Kidney (tissue), 14 donors: Measurements from ENCODE around the gene GNB5. TPM values are rescaled to one million over a fixed set of nuclear protein-coding genes. Genes with fewer than 3 reads are reported as not detected.
A peak's percentile ranks its signal among the peaks of the same experiment; 100 is the strongest.

ENCODE experiments used
- DNase-seq, 5 donors: peaks; one replicate each; pipeline ENCODE4 v3.0.0-alpha.2; 2013 to 2020
- FAIRE-seq: peaks from 2 replicates; lab custom pipeline; 2012; peaks lifted over from hg19 to GRCh38; lab: Jason Lieb, UNC
- H3K27ac ChIP-seq, 2 donors: one replicate each; pipeline ENCODE4 v1.7.0; 2013; ENCODE audit warnings: low read depth in 2 of 2, low read length in 2 of 2, inconsistent platforms in 1 of 2
- H3K27me3 ChIP-seq: one replicate; pipeline ENCODE4 v1.7.1; 2013; ENCODE audit warnings: low read length, inconsistent platforms; ENCODE audit not compliant: control insufficient read depth, insufficient read depth
- H3K36me3 ChIP-seq, 3 donors: one replicate each; pipeline versions ENCODE4 v1.7.0 to v1.7.1; 2013; ENCODE audit warnings: low read length in 3 of 3, control low read depth in 1 of 3, inconsistent platforms in 1 of 3; ENCODE audit not compliant: insufficient read depth in 3 of 3, control insufficient read depth in 2 of 3
- H3K4me1 ChIP-seq, 3 donors: one replicate each; pipeline versions ENCODE4 v1.7.0 to v1.7.1; 2013; ENCODE audit warnings: low read length in 3 of 3, inconsistent platforms in 1 of 3, low read depth in 1 of 3; ENCODE audit not compliant: control insufficient read depth in 2 of 3, insufficient read depth in 2 of 3
- H3K4me3 ChIP-seq, 3 donors: one replicate each; pipeline versions ENCODE4 v1.7.0 to v1.8.1; 2013; ENCODE audit warnings: low read length in 3 of 3, control low read depth in 1 of 3, inconsistent platforms in 1 of 3
- H3K9ac ChIP-seq, 3 donors: one replicate each; pipeline versions ENCODE4 v1.7.0 to v1.7.1; 2013; ENCODE audit warnings: low read length in 3 of 3, control low read depth in 1 of 3, inconsistent platforms in 1 of 3
- H3K9me3 ChIP-seq, 3 donors: one replicate each; pipeline versions ENCODE4 v1.7.0 to v1.7.1; 2013; ENCODE audit warnings: low read length in 3 of 3, control low read depth in 1 of 3, inconsistent platforms in 1 of 3; ENCODE audit not compliant: control insufficient read depth in 2 of 3, insufficient read depth in 1 of 3
- CTCF ChIP-seq: IDR thresholded peaks from 3 replicates; pipeline ENCODE4 v1.5.1; 2012; ENCODE audit warnings: mild to moderate bottlenecking, moderate library complexity, borderline replicate concordance; ENCODE audit not compliant: insufficient read depth; ENCODE audit errors: extremely low read depth
- intact Hi-C: fragments of 100-400 bp; cut with DNase I; formaldehyde crosslinking; loops from one replicate; pipeline ENCODE4 v1.11.1; 2022
- polyA plus RNA-seq: library from polyadenylated mRNA; stranded (reverse); fragments of 350-450 nt; fragmentation: Illumina TruSeq; extraction: RNeasy Lipid Tissue Mini Kit (QIAGEN cat#74804); gene quantifications from one replicate; pipeline ENCODE4 v1.2.3, GENCODE V29; 2014; ENCODE audit warnings: low read depth, low replicate concordance; ENCODE audit not compliant: insufficient read depth
- total RNA-seq: library from RNA; stranded (reverse); fragmentation: NEBNext Ultra II Directional; extraction: Animal tissue kit (Norgen Biotek cat#: 25700); gene quantifications from one replicate; pipeline ENCODE4 v1.2.1, GENCODE V29; 2021
- donor health status: control.
- donor health status: control.
- donor health status: control.
- donor health status: control.
- donor health status: control.
- donor health status: DM: yes; HTN: yes; CAD: no.
- donor health status: Normal renal cell carcinoma (clear cell type).

The GNB5 gene
- total and polyA plus RNA-seq, 2 donors from 2014 or later: 28.3 to 43.6 TPM

DNA sequence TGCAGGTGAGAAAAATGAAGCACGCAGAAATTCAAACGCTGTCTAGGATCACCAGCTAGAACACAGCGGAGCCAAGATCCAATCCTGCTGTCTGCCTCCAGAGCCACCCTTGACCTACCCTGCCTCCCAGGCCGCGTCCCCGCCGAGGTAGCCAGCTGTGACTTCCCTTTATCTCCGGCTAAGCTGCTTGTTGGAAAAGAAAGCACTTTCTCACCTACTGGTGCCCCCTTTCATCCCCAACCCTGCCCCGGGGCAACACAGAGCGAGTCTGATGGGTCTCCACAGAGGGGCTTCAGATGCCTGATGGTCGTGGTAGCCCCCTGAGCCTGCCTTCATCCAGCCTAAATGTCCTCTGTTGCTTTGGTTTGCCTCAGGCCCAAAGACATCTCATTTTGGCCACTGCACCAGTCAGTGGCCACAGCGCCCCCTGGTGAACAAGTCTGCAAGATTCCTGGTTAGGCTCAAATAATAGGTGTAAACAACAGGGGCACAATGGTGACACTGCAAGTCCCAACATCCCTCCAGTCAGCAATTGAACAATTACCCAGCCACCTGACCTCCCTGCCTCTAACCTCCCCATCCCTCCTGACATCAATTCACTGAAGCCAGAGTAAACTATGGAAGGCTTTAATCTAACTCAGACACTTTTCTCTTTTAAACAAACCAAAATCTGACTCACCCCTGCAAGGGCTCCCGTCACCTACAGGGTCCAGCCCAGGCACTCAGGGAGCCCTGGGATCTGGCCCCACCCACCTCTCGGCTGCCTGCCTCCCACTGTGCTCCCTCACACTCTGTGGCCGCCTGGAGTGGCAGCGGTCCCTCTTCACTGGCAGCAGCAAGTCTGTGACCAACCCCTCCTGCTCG, 51.4 kb downstream of the GNB5 start:
- Histone ChIP-seq H3K27ac (peak overlapping the region in 1 of 2 donors; percentile 33), H3K4me3 (no peak overlapping the region), H3K9me3 (no peaks in the 10 kb centered on the region), H3K9ac (no peak overlapping the region), H3K4me1 (peaks cover 0 to 10% (median 2%) of the 10 kb centered on the region in 3 donors), H3K36me3 (peaks cover 0 to 3% (median 2%) of the 10 kb centered on the region in 3 donors), H3K27me3 (no peaks in the 10 kb centered on the region)
- DNase-seq (peak; percentile 61 to 83 (median 69)), FAIRE-seq (no peak)
- intact Hi-C loops: no loop called here
- TF ChIP-seq CTCF: peak; percentile 82

- FAIRE-seq (no peak), DNase-seq (no peak)
- Histone ChIP-seq H3K9ac (no peak overlapping the region), H3K27me3 (no peaks in the 10 kb centered on the region), H3K36me3 (peaks cover 0 to 3% (median 2%) of the 10 kb centered on the region in 3 donors), H3K9me3 (no peaks in the 10 kb centered on the region), H3K4me3 (no peak overlapping the region), H3K4me1 (peaks cover 0 to 10% (median 2%) of the 10 kb centered on the region in 3 donors), H3K27ac (no peak overlapping the region)
- intact Hi-C loops: no loop called here
- no peak for TF ChIP-seq CTCF
These were observed 53.5 kb downstream of the GNB5 start for GRCh38 chr15:52137432-52138357.

DNA sequence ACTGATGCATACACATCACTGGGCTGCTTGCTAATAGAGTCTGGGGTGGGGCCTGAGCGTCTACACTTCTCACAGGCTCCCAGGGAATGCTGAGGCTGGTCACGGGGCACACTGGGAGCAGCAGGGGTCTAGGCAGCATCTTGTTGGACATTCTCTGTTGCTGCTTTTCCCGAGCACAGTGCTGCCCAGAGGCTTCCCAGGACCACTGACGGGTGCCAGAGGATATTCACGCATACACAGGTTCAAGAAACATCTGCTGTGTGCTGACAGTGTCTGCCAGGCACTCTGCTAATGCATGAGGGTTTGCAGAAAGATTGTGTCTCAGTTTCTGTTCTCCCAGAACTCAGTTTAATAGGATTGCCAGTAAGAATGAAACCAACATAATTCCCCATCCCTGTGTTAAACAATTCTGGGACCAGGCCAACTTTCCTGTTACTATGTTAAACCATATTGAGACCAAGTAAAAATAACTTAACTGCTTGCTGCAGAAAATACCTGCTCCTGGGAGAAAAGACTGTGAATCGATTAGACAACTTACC, 54.7 kb downstream of the GNB5 start:
- DNase-seq (no peak), FAIRE-seq (no peak)
- Histone ChIP-seq H3K9ac (no peak overlapping the region), H3K27ac (no peak overlapping the region), H3K36me3 (peaks cover 0 to 3% (median 2%) of the 10 kb centered on the region in 3 donors), H3K27me3 (no peaks in the 10 kb centered on the region), H3K9me3 (no peaks in the 10 kb centered on the region), H3K4me1 (peaks cover 0 to 10% (median 2%) of the 10 kb centered on the region in 3 donors), H3K4me3 (no peak overlapping the region)
- no peak for TF ChIP-seq CTCF
- intact Hi-C loops: no loop called here
